Measurements from ENCODE around the gene WDR1. TPM values are rescaled to one million over a fixed set of nuclear protein-coding genes. Genes with fewer than 3 reads are reported as not detected.

The WDR1 gene
- total RNA-seq, 1 donor from 2014 or later: 69.5 TPM

DNA sequence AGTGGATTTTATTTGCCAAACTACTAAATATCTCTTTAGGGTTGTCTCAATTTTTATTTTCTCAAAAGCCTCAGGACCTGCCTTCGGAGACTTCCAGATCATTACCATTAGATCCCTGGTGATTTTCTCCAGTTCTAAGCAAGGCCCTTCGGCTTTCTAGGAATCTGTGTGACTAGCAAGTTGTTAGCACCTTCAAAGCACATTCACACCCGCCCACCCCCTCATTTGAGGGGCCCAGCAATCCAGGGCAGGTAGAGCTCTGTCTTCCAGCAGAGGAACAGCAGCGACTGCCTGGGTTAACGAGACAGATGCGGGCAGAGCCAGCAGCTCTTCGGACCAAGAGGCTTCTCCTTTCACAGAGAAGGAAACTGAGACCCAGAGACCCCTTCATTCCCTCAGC, 2.0 kb downstream of the WDR1 start:
- DNase-seq (ENCODE audit: low spot score) (no peak), ATAC-seq (no peak)

DNA sequence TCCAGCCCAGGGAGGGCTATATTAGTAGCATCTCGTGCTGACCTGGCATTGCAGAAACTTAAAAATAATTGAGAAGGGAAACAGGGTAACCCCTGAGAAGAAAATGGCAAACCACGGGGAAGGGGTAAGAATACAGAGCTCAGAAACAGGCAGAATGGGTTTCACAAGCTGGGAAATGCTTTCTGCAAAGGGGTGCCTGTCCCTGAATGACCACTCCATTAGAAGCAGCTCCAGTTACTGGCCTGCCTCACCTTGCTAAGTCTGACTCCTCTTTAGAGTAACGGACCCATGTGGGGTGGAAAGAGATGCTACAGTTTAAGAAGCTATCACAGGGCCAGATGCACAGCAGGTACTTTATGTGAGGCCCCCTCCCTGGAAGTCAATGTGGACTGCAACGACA, 2.5 kb downstream of the WDR1 start:
- DNase-seq (ENCODE audit: low spot score) (no peak), ATAC-seq (no peak)

DNA sequence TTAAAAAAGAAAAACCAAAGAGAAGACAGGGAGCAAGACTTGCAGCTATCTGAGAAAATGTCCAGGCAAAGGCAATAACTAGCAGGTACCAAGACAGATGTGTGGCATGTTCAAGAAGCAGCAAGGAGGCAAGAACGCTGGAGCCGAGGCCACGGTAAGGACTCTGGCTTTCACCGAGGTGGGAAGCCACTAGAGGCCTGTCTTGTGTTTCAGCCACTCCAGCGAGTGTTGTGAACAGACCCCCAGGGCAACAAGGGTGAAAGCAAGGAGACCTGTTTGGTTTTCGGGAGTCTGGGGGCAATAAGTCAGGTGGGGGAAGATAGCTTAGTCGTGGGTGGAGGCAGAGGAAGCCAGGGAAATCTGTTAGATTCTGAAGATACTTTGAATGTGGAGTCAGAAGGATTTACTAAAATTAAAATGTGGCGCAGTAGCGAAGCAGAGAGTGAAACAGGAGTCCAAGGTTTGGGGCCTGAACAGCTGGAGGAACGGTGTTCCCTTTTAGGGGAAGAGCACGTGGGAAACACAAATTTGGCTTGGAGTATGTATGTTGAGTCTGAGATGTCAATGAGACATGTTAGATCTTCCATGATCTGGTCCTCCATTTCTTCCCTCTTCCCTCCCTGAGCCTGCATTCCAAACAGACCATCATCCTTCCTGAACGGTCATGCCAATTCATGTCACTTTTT, 3.1 kb downstream of the WDR1 start:
- ATAC-seq: no peak
- no peak for DNase-seq (ENCODE audit: low spot score)

DNA sequence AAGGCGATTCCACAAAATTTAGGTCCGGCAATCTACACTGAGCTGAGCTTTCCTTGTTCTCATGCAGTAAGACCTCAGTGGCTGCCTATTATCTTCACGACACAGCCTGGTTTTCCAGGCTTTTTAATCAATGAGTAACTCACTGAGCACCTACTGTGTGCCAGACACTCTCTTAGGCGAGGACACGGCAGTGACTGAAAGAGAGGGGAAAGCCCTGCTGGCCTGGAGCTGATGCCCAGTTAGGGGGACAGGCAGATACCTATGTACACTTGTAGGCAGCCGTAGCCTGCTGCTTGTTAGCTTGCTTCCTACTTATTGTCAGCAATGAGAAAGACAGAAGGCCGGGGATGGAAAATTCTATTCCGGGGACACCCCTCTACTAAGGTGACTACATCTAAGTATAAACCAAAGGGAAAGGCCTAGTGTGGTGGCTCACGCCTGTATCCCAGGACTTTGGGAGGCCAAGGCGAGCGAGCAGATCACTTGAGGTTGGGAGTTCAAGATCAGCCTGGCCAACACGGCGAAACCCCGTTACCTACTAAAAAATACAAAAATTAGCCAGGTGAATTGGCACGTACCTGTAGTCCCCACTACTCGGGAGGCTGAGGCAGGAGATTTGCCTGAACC, 3.8 kb downstream of the WDR1 start:
- ATAC-seq (no peak), DNase-seq (ENCODE audit: low spot score) (no peak)

DNA sequence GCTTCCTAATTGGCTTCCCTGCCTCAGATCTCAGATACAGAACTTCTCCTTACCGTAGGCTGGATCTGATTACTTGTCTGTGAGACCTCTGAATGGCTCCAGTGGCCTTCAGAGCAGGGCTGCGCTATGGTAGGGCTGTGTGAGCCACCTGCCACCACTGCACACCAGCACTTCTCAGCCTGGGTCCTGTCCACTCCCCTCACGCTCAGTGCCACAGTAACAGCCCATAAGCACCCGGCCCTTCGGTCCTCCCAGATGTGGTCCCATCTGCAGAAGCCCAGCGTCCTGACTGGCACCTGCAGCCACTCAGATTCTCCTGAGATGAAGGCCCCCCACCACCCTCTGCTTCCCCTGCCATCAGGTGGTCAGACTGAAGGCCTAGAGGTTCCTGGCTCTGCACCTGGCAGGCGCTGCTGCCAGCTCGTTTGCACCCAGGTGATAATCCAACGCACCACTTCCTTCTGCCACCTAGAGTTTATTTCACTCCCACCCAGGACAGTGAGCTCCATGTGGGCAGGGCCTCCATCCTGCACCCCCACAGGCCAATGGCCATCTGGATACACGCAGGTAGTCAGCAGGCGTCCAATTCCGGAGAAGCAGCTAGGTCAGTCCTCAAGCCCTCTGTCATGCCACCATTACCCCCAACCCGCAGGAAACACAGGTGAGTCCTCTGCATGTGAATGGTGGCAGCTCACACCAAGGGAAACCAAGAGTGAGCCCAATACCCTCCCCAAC, 5.4 kb downstream of the WDR1 start:
- DNase-seq (ENCODE audit: low spot score): no peak

DNA sequence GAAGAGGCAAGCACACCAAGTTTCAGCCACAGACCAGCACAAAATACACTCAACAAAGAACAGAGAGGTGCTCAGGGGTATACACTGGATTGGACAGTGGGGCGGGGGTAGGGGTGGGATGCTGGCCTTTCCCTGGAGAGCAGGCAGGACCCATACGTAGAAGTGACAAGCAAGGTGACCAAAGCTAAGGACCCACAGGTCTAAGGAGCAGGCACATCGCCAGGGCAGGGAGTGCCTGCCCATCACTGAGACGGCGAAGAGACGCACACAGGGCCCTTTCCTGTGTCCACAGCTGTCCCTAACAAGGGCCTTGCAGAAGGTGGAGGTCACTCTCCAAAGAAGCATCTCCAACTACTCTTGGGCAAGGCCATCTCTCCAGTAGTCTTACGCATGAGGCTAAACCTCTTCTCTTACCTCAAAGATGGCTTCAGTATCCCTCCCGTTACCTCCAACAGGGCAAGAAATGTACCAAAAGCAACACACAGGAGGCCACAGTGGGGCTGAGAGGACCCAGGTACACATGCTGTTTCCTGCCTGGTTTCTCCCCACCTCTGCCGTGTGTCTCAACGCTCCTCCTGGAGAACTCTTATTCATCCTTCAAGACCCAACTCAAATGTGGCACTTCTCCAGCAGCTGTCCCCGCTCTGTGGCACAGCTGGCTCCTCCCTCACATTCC, 6.5 kb downstream of the WDR1 start:
- DNase-seq (ENCODE audit: low spot score) (no peak), ATAC-seq (no peak)

More for the DNA sequence above, 5.4 kb downstream of the WDR1 start:
- no peak for ATAC-seq

DNA sequence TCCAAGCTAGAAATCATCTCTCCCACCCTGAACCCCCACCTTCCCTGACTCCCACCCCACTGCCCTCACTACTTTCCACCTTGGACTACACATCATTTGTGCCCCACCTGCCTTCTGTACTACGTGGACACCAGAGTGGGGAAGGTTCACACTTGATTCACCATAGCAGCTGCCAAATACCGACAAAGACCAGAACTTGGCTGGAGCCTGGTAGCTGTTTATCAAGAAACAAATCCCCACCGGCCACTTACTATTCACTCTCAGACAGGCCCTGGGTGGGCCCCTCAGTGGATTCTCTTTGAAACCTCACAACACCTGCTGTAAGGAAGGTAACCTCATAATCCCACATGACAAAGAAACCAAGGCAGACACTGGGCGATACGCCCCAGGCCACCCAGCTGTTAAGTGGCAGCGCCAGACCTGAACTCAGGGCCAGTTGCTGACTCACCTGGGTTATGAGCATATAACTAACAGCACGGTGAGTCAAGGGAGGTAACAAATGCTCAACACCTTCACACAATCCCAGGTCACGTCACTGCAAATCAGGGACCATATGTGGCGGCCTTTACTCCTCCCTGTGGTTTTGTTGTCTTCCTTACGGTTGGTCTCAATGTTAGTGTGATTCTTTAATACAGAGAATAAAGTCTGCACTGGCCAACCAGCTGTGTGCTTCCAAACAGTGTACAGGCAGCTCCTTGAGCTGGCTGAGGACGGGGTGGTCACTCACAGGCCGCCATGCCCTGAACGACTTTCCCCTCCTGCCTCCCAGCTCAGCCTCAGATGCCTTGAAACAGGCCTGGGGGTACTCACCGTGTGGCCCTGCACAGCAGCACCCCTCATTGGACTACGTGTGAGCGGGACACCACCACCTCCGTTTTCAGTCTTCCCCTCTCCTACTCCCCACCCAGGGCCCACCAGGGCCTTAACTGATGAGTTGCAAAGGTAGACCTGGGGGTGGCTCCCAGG, 7.5 kb downstream of the WDR1 start:
- ATAC-seq (no peak), DNase-seq (ENCODE audit: low spot score) (no peak)

DNA sequence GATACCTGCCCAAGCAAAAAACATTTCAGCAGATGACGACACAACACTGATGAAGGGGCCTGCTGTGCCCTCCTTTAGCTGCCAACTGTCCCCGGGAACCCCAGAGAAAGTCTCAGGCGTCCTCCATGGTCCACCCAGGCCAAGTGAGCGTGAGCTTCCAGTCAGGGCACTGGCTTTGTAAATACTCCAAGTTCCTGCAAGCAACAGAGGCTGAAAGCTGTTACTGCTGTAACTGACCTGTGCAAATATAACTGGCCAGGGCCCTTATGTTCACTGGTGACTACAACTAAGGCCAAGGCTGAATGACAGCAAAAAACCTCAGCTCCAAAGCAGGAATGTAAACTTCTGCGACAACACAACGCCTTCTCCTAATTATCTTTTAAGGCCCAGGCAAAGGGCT, 8.2 kb downstream of the WDR1 start:
- peak; percentile 61 for ATAC-seq
- DNase-seq (ENCODE audit: low spot score): no peak

DNA sequence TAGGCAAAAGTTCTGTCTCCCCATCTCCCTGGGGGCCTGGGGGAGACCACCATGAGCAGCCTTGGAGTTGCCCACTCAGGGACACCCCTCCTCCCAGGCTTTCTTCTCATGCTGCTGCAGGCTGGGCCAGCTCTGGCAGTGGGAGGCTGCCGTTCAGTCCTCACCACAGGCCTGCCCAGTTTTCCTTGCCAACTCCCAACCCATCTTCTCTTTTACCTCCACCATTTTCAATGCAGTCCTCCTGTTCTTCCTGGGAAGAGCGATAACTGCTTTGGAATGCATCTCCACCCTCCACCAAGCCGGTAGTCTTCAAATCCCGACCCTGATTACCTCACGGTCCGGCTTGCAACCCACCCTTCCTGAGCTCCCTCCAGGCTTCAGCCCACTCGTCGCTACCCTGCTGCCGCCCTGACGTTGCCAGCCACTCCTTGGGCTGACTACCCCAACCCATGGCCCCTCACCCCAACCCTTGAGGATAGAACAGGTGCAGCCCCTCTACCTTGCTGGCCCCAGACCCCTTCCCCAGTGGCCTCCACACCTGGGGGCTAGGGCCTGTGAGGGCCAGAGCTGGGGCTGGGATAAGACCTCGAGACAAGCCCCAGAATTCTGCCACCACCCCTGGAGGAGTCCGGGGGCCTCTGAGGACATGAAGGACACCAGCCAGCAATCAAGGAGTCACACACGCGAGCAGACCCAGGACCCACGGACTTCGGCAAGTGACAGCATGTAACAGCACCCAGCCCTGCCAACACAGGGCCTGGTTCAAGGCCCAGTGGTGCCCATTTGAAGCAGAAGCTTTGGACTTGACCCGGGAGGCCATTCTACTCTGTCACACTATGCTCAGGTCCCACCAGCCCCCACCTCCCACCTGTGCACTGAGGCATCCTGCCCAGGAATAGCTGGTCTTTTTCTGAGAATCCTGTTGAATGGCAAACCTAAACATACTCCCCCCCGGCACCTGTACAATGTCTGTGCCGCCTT, 9.2 kb downstream of the WDR1 start:
- ATAC-seq (no peak), DNase-seq (ENCODE audit: low spot score) (no peak)

DNA sequence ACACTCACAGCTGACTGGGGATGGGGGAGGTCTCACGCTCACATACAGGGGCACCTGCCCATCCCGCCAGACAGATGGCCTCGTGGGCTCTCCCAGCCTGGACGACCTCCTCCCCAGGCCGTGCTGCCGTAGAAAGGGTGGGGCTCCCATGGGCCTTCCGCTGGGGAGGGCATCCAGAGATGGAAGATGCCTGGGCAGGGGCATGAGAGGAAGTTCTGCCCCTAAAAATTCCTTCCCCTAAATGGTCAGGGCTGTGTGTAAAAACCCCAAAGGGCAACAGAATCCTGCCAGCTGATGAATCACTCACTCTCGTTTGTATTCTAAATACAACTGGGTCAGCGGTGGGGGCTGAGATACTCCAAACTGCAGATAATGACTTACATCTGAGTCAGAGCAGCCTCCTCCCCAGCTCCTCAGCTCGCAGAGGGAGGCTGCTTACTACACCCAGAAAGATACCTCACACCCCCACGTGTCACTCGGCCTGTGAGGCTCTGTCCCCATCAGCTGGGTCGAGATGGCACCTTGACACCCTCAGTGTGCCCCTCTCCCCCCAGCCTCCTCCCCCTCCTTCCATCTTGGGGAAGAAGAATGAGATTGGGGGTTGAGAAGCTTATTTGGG, 10.1 kb downstream of the WDR1 start:
- ATAC-seq (peak; percentile 19), DNase-seq (ENCODE audit: low spot score) (no peak)

DNA sequence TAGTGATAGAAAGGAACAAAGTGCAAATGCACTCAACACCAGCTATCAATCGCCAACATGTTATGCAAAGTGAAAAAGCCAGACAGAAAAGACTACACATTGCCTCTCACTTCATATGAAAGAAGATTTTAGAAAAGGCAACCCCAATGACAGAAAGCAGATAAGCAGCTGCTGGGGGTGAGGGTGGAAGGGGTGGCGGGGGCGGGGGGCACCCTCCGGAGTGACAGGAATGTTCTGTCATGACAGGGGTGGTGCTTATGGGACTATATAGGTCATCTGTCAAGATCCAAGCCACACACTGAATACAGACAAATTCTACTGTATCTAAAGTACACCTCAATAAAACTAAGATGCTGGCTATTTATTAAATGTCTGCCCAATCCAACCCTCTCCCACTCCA, 10.7 kb downstream of the WDR1 start:
- ATAC-seq (peak; percentile 40), DNase-seq (ENCODE audit: low spot score) (no peak)

DNA sequence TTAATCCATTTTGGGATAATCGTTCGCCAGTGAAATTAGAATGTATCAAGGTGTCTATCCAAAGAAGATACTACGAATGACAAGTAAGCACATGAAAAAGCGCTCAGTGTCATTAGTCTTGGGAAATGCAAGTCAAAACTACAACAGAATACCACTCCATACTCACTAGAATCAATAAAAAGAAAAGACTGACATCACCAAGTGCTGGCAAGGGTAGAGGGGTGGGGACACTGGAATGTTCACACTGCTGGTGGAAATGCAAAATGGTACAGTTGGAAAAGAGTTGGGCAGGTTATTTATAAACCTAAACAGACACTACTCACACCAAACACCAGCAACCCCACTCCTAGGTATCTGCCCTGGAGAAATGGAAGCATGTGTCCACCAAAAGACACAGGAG, 11.2 kb downstream of the WDR1 start:
- DNase-seq (ENCODE audit: low spot score): no peak
- no peak for ATAC-seq

DNA sequence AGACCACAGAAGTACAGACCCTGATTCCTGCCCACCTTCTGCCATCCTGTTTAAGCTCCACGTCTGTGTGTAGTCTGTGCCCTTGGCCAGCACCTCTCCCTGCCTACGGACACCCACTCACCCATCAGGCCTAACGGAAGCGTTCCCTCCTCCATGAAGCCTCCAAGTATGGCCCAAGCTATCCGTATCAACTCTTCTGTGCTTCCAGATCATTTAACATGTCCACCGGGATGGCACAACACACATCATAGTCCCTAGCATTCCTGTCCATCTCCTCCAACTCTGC, 11.7 kb downstream of the WDR1 start:
- DNase-seq (ENCODE audit: low spot score): no peak
- no peak for ATAC-seq

DNA sequence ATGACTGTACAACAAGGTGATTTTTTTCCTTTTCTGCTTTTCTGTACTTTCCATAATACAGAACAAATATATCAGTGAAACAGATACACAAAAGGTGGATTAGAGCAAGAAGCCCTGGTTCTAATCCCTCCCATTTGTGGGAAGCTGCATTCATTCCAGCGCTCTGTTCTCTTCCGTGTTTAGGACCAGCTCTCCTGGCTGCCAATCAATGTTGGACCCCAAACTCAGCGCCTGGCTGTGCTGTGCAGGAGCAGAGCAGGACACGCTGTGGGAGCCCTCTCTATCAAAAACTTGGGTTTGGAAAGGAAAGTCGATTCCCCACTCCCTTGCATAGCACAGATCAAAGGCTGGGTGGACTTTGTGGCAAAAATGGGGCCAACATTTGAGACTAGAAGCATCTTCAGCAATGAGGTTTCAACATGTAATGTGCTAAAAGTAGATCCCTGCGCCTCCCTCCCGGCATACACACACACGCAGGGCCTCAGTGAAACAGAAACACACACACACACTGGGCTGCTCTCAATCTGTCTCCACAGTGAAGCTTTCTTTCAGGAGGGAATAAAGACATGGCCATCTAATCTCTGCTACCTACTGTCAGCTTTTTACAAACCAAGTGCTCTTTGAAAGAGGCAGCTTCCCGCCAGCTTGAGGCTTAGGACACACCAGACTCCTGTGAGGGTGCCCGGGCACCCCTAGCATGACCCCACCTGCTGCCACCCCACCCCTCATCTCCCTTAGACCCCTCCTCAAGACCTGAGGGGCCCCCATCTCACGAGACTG, 12.2 kb downstream of the WDR1 start:
- no peak for ATAC-seq

DNA sequence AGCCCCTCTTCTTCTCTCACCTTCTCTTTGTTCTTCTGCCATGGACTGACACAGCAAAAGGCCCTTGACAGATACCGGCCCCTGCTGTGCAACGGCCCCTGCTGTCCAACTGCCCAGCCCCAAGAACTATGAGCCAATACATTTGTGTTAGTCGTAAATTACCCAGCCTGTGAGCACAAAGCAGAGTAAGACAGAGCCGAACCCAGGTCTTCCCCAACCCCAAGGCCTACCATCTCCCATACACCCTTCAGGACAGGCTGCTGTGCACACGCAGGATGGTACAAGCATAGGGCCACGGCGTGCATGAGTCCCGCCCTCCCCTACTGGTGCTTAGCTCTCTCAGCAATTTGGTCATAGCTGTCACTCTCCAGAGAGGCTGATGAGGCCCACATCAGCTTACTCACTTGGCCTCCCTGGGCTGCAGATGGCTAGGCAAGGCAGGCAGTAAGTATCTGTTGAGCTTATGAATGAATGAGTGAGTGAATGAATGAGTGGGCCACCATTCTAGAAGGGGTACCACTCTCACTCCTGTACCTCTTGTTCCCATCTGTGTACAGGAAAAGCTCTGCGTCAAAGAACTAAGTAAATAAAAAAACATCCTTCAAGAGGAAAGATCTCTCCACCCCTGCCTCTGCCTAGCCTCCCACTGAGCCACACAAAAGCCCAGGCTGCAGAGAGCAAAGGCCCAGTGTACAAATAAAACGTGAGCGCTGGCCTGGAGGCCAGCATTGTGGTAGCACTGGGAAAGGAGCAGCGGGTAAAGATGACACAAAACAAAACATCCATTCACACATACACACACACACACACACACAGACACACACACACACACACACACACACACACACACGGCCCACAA, 13.9 kb downstream of the WDR1 start:
- ATAC-seq: no peak
- DNase-seq (ENCODE audit: low spot score): no peak

More for the DNA sequence above, 12.2 kb downstream of the WDR1 start:
- no peak for DNase-seq (ENCODE audit: low spot score)

DNA sequence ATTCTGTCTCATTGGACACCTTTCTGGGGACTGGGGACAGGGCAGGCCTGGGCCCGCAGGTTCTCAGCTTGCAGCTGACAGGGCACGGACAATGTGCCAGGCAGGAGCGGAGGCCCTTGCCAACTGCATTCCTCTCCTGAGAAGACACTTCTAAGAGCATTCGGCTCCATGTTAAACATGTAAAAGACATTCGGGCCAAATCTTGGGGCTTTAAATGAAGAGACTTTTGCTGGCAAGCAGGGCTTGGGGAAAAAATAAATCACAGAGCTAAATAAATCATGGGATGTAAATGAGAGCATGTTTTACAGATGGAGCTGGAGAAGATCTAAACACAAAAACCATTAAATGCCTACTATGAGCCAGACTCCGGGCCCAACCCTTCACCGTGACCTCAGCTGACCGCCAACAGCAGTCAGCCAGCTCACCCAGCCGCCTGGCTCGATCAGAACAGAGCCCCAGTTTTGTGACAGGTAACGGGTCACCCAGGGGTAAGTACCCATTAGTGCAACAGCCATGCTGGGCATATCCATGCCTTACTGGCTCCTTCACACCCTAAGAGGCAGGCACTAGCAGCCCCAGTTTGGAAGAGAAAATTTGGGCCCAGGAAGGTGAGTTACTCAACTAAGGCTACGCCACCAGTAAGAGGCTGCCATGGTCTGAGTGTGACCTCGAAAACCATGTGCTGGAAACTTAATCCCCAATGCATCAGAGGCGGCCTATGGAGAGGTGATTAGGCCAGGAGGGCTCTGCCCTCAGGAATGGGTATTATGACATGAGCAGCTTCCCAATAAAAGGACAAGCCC, 14.7 kb downstream of the WDR1 start:
- DNase-seq (ENCODE audit: low spot score) (no peak), ATAC-seq (no peak)

All from left lobe of liver (tissue), 2 donors.